Spleen (tissue), 11 donors: Measurements from ENCODE around the gene TGFBRAP1. TPM values are rescaled to one million over a fixed set of nuclear protein-coding genes. Genes with fewer than 3 reads are reported as not detected.

Source experiments
- DNase-seq: peaks from one replicate; pipeline ENCODE4 v3.0.0-alpha.2; 2020
- H3K27ac ChIP-seq, 8 donors: fragments of 200-600 bp; sonication (generic) in 7 of 8; 1 replicate in 4 of 8; 2 replicates in 4 of 8; pipeline versions ENCODE4 v1.5.0 to v1.8.0; 2016 to 2021; ENCODE audit warnings: inconsistent platforms in 4 of 8, mild to moderate bottlenecking in 4 of 8, moderate library complexity in 1 of 8
- H3K27me3 ChIP-seq, 7 donors: fragments of 200-600 bp; sonication (generic) in 6 of 7; replicated peaks in 1 of 7; 1 replicate in 4 of 7; 2 replicates in 3 of 7; pipeline versions ENCODE4 v1.5.0 to v1.8.0; 2016 to 2021; ENCODE audit warnings: inconsistent platforms in 3 of 7, mild to moderate bottlenecking in 1 of 7
- H3K36me3 ChIP-seq, 6 donors: fragments of 200-600 bp; sonication (generic) in 5 of 6; 1 replicate in 4 of 6; 2 replicates in 2 of 6; pipeline versions ENCODE4 v1.5.0 to v1.8.0; 2016 to 2021; ENCODE audit warnings: inconsistent platforms in 2 of 6
- H3K4me1 ChIP-seq, 6 donors: fragments of 200-600 bp; sonication (generic) in 5 of 6; 1 replicate in 3 of 6; 2 replicates in 3 of 6; pipeline versions ENCODE4 v1.5.0 to v1.8.0; 2016 to 2021; ENCODE audit warnings: inconsistent platforms in 3 of 6
- H3K4me3 ChIP-seq, 8 donors: fragments of 200-600 bp; sonication (generic) in 7 of 8; 1 replicate in 4 of 8; 2 replicates in 4 of 8; pipeline versions ENCODE4 v1.5.0 to v1.8.0; 2016 to 2021; ENCODE audit warnings: inconsistent platforms in 4 of 8, mild to moderate bottlenecking in 4 of 8, moderate library complexity in 2 of 8
- H3K9me3 ChIP-seq, 8 donors: fragments of 200-600 bp; sonication (generic) in 7 of 8; 1 replicate in 4 of 8; 2 replicates in 4 of 8; pipeline versions ENCODE4 v1.5.0 to v1.8.0; 2016 to 2021; ENCODE audit warnings: inconsistent platforms in 4 of 8
- POLR2A ChIP-seq, 3 donors: fragments of 450-650 bp; IDR thresholded peaks; one replicate each; pipeline ENCODE4 v1.5.1; 2017; ENCODE audit warnings: antibody characterized with exemption in 3 of 3, mild to moderate bottlenecking in 1 of 3
- POLR2AphosphoS5 ChIP-seq, 3 donors: sonication (generic); formaldehyde crosslinking; IDR thresholded peaks; one replicate each; pipeline ENCODE4 v1.5.1; 2017; ENCODE audit warnings: antibody characterized with exemption in 3 of 3
- WGBS, 5 donors: extraction: QIAGEN DNeasy Blood & Tissue Kit in 3 of 5; methylation state at CpG; one replicate each; pipeline versions ENCODE4 v1.1.5 to v1.1.7; 2013 to 2018; 5-methylcytosine and 5-hydroxymethylcytosine counted together
- intact Hi-C: fragments of 100-400 bp; cut with DNase I; formaldehyde crosslinking; loops from one replicate; pipeline ENCODE4 v1.15.0; 2023; ENCODE audit warnings: low total_unique reads
- polyA plus RNA-seq, 3 donors: library from polyadenylated mRNA; stranded (reverse); fragments of 200-250 nt; gene quantifications; one replicate each; pipeline ENCODE4 v1.2.1, GENCODE V29; 2013
- total RNA-seq, 7 donors: library from RNA; depleted of rRNA in 3 of 7; stranded (reverse); fragments of >200 nt in 3 of 7; fragmentation: NEBNext Ultra II Directional in 4 of 7; extraction: Animal tissue kit (Norgen Biotek cat#: 25700) in 4 of 7; gene quantifications; one replicate each; pipeline versions ENCODE4 v1.1.0 to v1.2.1, GENCODE V29; 2016 to 2021
- TF ChIP-seq, protein P1 (sequence below), 11 experiments: fragments of 200-600 bp in 7 of 11; fragments of 450-650 bp in 4 of 11; sonication (generic) in 4 of 11; IDR thresholded peaks in 8 of 11; conservative IDR thresholded peaks in 3 of 11; 1 replicate in 7 of 11; 2 replicates in 4 of 11; pipeline versions ENCODE4 v1.4.0 to v1.8.0; 2016 to 2021; ENCODE audit warnings: antibody characterized with exemption in 11 of 11, inconsistent platforms in 4 of 11, mild to moderate bottlenecking in 1 of 11
- donor health status: healthy with polysubstance abuse.
- donor health status: DM: no; HTN: no; CAD: no; lungs with moderate emphysema.
- donor health status: DM: no; HTN: no; CAD: no.
- donor health status: Bipolar disorder and iron deficiency.
- donor health status: healthy.
- donor health status: DM: no; HTN: no; CAD: no.
- donor health status: DM: yes; HTN: yes; CAD: no.

TGFBRAP1 gene
- total and polyA plus RNA-seq, 10 donors = 4.6 to 32.7 (median 21.8) TPM

DNA sequence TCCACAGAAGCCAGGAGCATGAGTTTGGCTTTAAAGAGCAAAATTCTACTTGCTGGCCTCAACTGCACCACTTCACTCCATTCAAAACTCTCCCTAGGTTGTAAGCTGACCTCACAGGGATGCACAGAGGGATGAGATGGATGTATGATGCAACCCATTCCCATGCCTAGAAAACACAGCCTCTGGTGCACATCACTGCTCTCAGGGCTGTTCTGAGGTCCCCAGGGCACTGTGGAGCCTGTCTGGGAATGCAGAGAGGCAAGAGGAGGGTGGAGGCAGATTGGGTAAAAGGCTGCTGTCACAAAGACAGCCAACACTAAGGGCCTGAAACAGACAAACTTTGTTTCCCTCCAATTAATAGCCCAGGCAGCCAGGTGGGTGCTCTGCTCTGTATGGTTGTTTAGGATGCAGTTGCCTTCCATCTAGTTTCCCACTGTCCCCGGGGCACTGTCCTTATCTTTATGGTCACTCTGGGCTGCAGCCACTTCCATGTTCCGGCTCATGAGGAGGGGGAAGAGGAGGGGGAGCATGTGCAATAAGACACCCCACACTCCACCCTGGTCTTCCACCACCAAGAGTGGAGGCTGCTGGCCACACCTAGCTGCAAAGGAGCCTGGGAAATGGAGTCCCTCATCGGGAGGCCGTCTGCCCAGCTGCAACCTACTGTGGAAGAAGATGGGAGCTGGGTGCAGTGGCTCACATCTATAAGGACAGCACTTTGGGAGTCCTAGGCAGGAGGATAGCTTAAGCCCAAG, 81.0 kb downstream of the TGFBRAP1 start:
- Histone ChIP-seq H3K27me3 (no peaks in the 10 kb centered on the region), H3K36me3 (no peaks in the 10 kb centered on the region), H3K27ac (no peak overlapping the region), H3K4me3 (no peak overlapping the region), H3K9me3 (no peaks in the 10 kb centered on the region), H3K4me1 (no peaks in the 10 kb centered on the region)
- intact Hi-C loops = no loop called here
- no peak for TF ChIP-seq POLR2A (IDR thresholded peaks at IDR 0.05)
- TF ChIP-seq, protein P1, sequence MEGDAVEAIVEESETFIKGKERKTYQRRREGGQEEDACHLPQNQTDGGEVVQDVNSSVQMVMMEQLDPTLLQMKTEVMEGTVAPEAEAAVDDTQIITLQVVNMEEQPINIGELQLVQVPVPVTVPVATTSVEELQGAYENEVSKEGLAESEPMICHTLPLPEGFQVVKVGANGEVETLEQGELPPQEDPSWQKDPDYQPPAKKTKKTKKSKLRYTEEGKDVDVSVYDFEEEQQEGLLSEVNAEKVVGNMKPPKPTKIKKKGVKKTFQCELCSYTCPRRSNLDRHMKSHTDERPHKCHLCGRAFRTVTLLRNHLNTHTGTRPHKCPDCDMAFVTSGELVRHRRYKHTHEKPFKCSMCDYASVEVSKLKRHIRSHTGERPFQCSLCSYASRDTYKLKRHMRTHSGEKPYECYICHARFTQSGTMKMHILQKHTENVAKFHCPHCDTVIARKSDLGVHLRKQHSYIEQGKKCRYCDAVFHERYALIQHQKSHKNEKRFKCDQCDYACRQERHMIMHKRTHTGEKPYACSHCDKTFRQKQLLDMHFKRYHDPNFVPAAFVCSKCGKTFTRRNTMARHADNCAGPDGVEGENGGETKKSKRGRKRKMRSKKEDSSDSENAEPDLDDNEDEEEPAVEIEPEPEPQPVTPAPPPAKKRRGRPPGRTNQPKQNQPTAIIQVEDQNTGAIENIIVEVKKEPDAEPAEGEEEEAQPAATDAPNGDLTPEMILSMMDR (IDR thresholded peaks at IDR 0.05 in 8 of 11, conservative IDR thresholded peaks at IDR 0.05 in 3 of 11) = no peak
- TF ChIP-seq POLR2AphosphoS5 (IDR thresholded peaks at IDR 0.05) = no peak
- no peak for DNase-seq
- 70 to 98% (median 85%) methylated on average over 4 of the region's 4 CpGs for WGBS, 5 donors

DNA sequence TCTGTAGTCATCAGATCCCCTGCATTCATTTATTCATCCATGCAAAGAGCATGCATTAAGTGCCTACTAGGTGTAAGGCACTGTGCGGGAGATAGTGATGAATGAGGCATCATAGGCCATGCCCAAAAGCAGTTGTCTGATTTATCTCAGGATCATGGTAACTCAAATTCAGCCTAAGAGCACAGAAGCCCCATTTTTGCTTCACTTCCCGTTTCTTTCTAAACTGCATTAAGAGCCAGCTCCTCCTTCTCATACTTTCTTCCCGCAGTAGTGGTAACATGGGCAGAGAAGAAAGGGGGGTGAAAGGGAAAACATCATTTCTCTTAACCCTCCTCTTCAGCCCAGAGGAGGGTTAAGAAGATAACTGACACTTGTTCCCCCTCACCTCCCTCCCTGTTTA, 85.1 kb downstream of the TGFBRAP1 start:
- TF ChIP-seq POLR2AphosphoS5 (IDR thresholded peaks at IDR 0.05) (no peak), POLR2A (IDR thresholded peaks at IDR 0.05) (no peak)
- TF ChIP-seq, protein P1 (IDR thresholded peaks at IDR 0.05 in 8 of 11, conservative IDR thresholded peaks at IDR 0.05 in 3 of 11) = no peak
- Histone ChIP-seq H3K4me3 (no peak overlapping the region), H3K27ac (no peak overlapping the region), H3K36me3 (no peaks in the 10 kb centered on the region), H3K27me3 (no peaks in the 10 kb centered on the region), H3K9me3 (no peaks in the 10 kb centered on the region), H3K4me1 (no peaks in the 10 kb centered on the region)
- intact Hi-C loops = no loop called here
- DNase-seq = no peak
- 45 to 66% (median 57%) methylated on average over 3 of the region's 3 CpGs for WGBS, 5 donors

DNA sequence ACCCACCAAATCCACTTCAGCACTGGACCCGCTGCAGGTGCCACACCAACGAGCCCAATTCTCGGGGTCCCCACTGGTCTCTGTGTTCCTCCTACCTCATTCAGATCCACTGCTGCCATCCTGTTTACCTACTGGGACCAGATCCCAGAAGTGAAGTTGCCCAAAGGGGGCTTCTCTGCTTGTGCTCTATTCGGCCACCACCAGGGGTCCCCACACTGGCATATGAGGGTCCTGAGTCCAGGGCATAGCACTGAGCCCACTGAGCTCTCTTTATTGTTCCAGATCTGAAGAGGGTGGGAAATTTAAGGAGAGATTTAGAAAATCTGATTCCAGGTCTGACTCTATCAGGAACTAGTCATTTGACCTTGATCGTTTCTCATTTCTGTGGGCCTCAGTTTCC, 85.6 kb downstream of the TGFBRAP1 start:
- no peak overlapping the region for H3K4me3 ChIP-seq
- no peak for DNase-seq
- WGBS, 5 donors = 64 to 77% (median 69%) methylated on average over 5 of the region's 5 CpGs

More for the DNA sequence above, 85.6 kb downstream of the TGFBRAP1 start:
- Histone ChIP-seq H3K27ac (no peak overlapping the region), H3K36me3 (no peaks in the 10 kb centered on the region), H3K27me3 (no peaks in the 10 kb centered on the region), H3K9me3 (no peaks in the 10 kb centered on the region), H3K4me1 (peaks cover 0 to under 1% (median 0%) of the 10 kb centered on the region in 6 donors)
- intact Hi-C loops = no loop called here
- no peak for TF ChIP-seq POLR2AphosphoS5 (IDR thresholded peaks at IDR 0.05)
- TF ChIP-seq POLR2A (IDR thresholded peaks at IDR 0.05) = no peak
- TF ChIP-seq, protein P1 (IDR thresholded peaks at IDR 0.05 in 8 of 11, conservative IDR thresholded peaks at IDR 0.05 in 3 of 11) = no peak
